Memory B cell (primary cell): ENCODE data around the gene ARHGAP1.

Experiments used
- ATAC-seq: fragments of 150-1000 bp; cut with Tn5 transposase; 2 replicates; pipeline ENCODE4 v1.10.0; 2021; ENCODE audit warnings: low read depth, mild to moderate bottlenecking, moderate library complexity
- DNase-seq, 2 donors: peaks; one replicate each; pipeline ENCODE4 v3.0.0; 2022; ENCODE audit warnings: low spot score in 2 of 2
- H3K27ac Mint-ChIP-seq: one replicate; pipeline ENCODE4 v1.8.0; 2022; ENCODE audit warnings: mild to moderate bottlenecking, moderate library complexity, mixed read lengths
- H3K27me3 Mint-ChIP-seq: one replicate; pipeline ENCODE4 v1.8.0; 2022; ENCODE audit warnings: mixed read lengths
- H3K36me3 Mint-ChIP-seq: one replicate; pipeline ENCODE4 v1.8.0; 2022; ENCODE audit warnings: mild to moderate bottlenecking, mixed read lengths
- H3K4me1 Mint-ChIP-seq: one replicate; pipeline ENCODE4 v1.8.0; 2022; ENCODE audit warnings: mixed read lengths
- H3K4me3 Mint-ChIP-seq: one replicate; pipeline ENCODE4 v1.8.0; 2022; ENCODE audit warnings: mild to moderate bottlenecking, moderate library complexity, mixed read lengths
- H3K9me3 Mint-ChIP-seq: one replicate; pipeline ENCODE4 v1.8.0; 2022; ENCODE audit warnings: mixed read lengths

Gene ARHGAP1

GRCh38 chr11:46666516-46666915 lies 33.9 kb downstream of the ARHGAP1 start:
- ATAC-seq (no peak), DNase-seq (no peak)
- Mint-ChIP-seq H3K27me3 (no peaks in the 10 kb centered on the region), H3K27ac (peak overlapping the region; percentile 73), H3K4me3 (no peak overlapping the region), H3K36me3 (peaks cover 39% of the 10 kb centered on the region), H3K4me1 (no peaks in the 10 kb centered on the region), H3K9me3 (no peaks in the 10 kb centered on the region)

DNA sequence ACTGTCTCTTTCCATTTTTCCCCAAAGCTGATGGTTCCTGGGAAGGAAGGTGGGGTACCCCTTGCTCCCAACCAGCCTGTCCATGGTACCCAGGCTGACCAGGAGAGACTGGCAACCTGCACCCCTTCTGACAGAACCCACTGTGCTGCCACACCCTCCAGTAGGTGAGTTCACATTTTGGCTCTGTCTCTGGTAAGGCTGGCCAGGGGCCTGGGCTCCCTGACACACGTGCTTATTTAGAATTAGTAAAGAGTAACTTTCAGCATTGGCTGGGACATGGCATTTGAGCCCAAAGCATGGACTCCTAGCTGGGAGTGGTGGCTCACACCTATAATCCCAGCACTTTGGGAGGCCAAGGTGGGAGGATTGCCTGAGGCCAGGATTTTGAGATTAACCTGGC lies 35.1 kb downstream of the ARHGAP1 start:
- Mint-ChIP-seq H3K36me3 (peaks cover 38% of the 10 kb centered on the region), H3K27me3 (no peaks in the 10 kb centered on the region), H3K4me1 (no peaks in the 10 kb centered on the region), H3K9me3 (no peaks in the 10 kb centered on the region), H3K4me3 (no peak overlapping the region), H3K27ac (no peak overlapping the region)
- DNase-seq: no peak
- ATAC-seq: no peak

- peaks cover 39% of the 10 kb centered on the region for H3K36me3 Mint-ChIP-seq
- H3K4me1 Mint-ChIP-seq: no peaks in the 10 kb centered on the region
- H3K27me3 Mint-ChIP-seq: no peaks in the 10 kb centered on the region
- H3K4me3 Mint-ChIP-seq: no peak overlapping the region
- no peak for ATAC-seq
- no peaks in the 10 kb centered on the region for H3K9me3 Mint-ChIP-seq
- H3K27ac Mint-ChIP-seq: no peak overlapping the region
- DNase-seq: no peak
Measured at GRCh38 chr11:46664612-46665011, 35.8 kb downstream of the ARHGAP1 start.

GRCh38 chr11:46663277-46663940 lies 37.0 kb downstream of the ARHGAP1 start:
- H3K27me3 Mint-ChIP-seq: no peaks in the 10 kb centered on the region
- no peak overlapping the region for H3K4me3 Mint-ChIP-seq
- H3K27ac Mint-ChIP-seq: no peak overlapping the region
- peaks cover 38% of the 10 kb centered on the region for H3K36me3 Mint-ChIP-seq
- no peaks in the 10 kb centered on the region for H3K4me1 Mint-ChIP-seq
- DNase-seq (no peak), ATAC-seq (no peak)
- no peaks in the 10 kb centered on the region for H3K9me3 Mint-ChIP-seq

DNA sequence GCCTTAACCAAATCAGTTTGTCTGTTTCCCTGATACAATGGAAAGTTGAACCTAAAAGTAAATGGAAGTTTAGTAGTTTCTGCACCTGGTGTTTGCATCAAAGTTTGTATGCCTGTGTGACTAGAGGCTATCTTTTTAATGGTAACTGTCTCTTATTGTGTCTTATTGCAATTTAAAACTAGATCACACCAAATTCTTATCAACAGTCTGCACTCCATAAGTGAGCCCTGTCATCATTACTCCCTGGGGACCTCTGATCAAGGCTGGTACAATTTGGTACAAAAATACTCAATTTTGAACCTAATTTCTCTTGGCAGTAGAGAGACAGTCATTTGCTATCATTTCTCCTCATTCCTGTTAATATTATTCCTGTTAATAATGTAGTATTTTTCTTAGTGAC lies 38.1 kb downstream of the ARHGAP1 start:
- no peak overlapping the region for H3K27ac Mint-ChIP-seq

GRCh38 chr11:46661836-46662235 lies 38.6 kb downstream of the ARHGAP1 start:
- Mint-ChIP-seq H3K27me3 (no peaks in the 10 kb centered on the region), H3K27ac (no peak overlapping the region), H3K9me3 (no peaks in the 10 kb centered on the region), H3K36me3 (peaks cover 34% of the 10 kb centered on the region), H3K4me1 (no peaks in the 10 kb centered on the region), H3K4me3 (no peak overlapping the region)
- DNase-seq: no peak
- no peak for ATAC-seq

More for the DNA sequence above, 38.1 kb downstream of the ARHGAP1 start:
- DNase-seq (no peak), ATAC-seq (no peak)
- Mint-ChIP-seq H3K36me3 (peaks cover 38% of the 10 kb centered on the region), H3K27me3 (no peaks in the 10 kb centered on the region), H3K4me3 (no peak overlapping the region), H3K9me3 (no peaks in the 10 kb centered on the region), H3K4me1 (no peaks in the 10 kb centered on the region)

DNA sequence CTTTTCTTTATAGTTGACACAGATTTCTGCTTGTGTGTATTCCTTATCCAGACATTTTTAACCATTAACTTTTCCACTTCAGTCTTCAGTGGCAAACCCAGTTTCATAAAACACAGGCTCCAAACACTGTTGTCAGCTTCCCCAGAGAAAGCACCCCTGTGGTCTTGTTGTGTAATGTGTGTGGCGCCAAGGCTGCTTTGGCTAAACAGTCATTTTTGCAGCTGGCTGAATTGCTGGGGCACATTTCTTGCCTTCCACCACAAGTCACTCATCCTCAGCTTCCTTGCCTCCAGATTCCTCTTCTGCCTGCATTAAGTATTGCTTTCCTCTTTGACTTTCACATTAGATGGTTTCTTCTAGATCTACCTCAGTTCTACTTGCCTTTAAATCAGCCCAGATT lies 40.5 kb downstream of the ARHGAP1 start:
- no peak overlapping the region for H3K4me3 Mint-ChIP-seq
- no peak overlapping the region for H3K27ac Mint-ChIP-seq
- DNase-seq (no peak), ATAC-seq (no peak)
- no peaks in the 10 kb centered on the region for H3K27me3 Mint-ChIP-seq
- no peaks in the 10 kb centered on the region for H3K9me3 Mint-ChIP-seq
- peaks cover 31% of the 10 kb centered on the region for H3K36me3 Mint-ChIP-seq
- no peaks in the 10 kb centered on the region for H3K4me1 Mint-ChIP-seq

GRCh38 chr11:46658259-46658658 lies 42.2 kb downstream of the ARHGAP1 start:
- Mint-ChIP-seq H3K4me3 (no peak overlapping the region), H3K27ac (no peak overlapping the region), H3K36me3 (peaks cover 22% of the 10 kb centered on the region), H3K27me3 (no peaks in the 10 kb centered on the region), H3K9me3 (no peaks in the 10 kb centered on the region), H3K4me1 (no peaks in the 10 kb centered on the region)
- ATAC-seq: no peak
- DNase-seq: no peak

DNA sequence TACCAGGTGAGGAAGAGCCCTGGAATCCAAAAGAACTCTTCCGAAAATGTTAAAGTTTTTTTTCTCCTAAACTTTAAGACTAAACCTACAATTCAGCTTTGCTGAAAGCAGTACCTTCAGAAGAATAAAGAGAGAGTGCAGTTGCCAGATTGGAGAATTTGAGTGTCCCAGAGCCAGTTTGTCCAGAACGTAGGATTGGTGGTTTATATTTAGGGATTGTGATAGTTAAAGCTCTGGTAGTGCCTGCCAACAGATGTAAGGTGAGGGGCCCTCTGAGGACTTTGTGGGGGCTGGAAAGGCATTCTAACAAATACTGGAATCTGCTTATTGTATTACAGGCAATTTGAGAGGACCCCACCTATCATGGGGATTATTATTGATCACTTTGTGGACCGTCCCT lies 43.2 kb downstream of the ARHGAP1 start:
- no peak overlapping the region for H3K4me3 Mint-ChIP-seq
- H3K27ac Mint-ChIP-seq: no peak overlapping the region
- H3K9me3 Mint-ChIP-seq: no peaks in the 10 kb centered on the region
- H3K4me1 Mint-ChIP-seq: no peaks in the 10 kb centered on the region
- ATAC-seq (no peak), DNase-seq (no peak)
- H3K36me3 Mint-ChIP-seq: peaks cover 20% of the 10 kb centered on the region
- H3K27me3 Mint-ChIP-seq: no peaks in the 10 kb centered on the region

- Mint-ChIP-seq H3K36me3 (peaks cover 23% of the 10 kb centered on the region), H3K9me3 (no peaks in the 10 kb centered on the region), H3K4me1 (no peaks in the 10 kb centered on the region), H3K27ac (no peak overlapping the region), H3K4me3 (no peak overlapping the region), H3K27me3 (no peaks in the 10 kb centered on the region)
- DNase-seq (no peak), ATAC-seq (no peak)
Measured at GRCh38 chr11:46655631-46656030, 44.8 kb downstream of the ARHGAP1 start.

DNA sequence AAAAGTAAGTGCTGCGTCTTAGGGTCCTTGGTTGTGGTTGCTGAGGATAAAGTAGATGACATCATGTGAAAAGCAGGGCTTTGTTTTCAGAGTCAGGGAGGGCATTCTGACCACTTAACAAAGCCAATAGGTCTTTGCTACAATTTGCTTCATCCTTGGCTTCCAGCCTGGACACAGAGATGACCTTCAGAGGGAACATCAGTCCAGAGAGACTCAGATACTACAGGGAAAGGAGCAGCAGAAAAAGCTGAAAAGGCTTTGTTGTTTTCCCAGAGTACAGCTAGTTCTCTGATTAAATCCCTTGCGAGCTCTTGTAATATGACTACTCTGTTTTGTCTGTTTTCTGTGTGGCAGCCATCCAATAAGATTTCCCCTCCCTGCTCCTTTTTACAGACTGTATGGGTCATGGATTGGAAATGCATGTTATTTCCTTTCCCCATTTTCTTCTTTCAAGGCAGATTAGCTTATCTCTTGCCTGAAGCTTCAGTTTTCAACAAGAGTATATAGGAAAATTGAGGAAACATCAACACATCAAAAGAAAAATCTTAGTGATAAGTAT lies 51.2 kb downstream of the ARHGAP1 start:
- no peak overlapping the region for H3K4me3 Mint-ChIP-seq
- no peak for ATAC-seq
- H3K9me3 Mint-ChIP-seq: no peaks in the 10 kb centered on the region
- no peak overlapping the region for H3K27ac Mint-ChIP-seq
- H3K36me3 Mint-ChIP-seq: peaks cover 15% of the 10 kb centered on the region
- no peaks in the 10 kb centered on the region for H3K27me3 Mint-ChIP-seq
- DNase-seq: no peak
- no peaks in the 10 kb centered on the region for H3K4me1 Mint-ChIP-seq

- H3K36me3 Mint-ChIP-seq: peaks cover 26% of the 10 kb centered on the region
- no peak overlapping the region for H3K4me3 Mint-ChIP-seq
- DNase-seq (no peak), ATAC-seq (no peak)
- no peaks in the 10 kb centered on the region for H3K27me3 Mint-ChIP-seq
- H3K9me3 Mint-ChIP-seq: peaks cover 2% of the 10 kb centered on the region
- no peak overlapping the region for H3K27ac Mint-ChIP-seq
- H3K4me1 Mint-ChIP-seq: no peaks in the 10 kb centered on the region
Measured at GRCh38 chr11:46643986-46644385, 56.4 kb downstream of the ARHGAP1 start.

- H3K4me1 Mint-ChIP-seq: peaks cover under 1% of the 10 kb centered on the region
- DNase-seq (no peak), ATAC-seq (no peak)
- H3K9me3 Mint-ChIP-seq: peaks cover 2% of the 10 kb centered on the region
- H3K4me3 Mint-ChIP-seq: no peak overlapping the region
- H3K27me3 Mint-ChIP-seq: no peaks in the 10 kb centered on the region
- H3K36me3 Mint-ChIP-seq: peaks cover 26% of the 10 kb centered on the region
- H3K27ac Mint-ChIP-seq: no peak overlapping the region
Measured at GRCh38 chr11:46643531-46643930, 56.9 kb downstream of the ARHGAP1 start.

DNA sequence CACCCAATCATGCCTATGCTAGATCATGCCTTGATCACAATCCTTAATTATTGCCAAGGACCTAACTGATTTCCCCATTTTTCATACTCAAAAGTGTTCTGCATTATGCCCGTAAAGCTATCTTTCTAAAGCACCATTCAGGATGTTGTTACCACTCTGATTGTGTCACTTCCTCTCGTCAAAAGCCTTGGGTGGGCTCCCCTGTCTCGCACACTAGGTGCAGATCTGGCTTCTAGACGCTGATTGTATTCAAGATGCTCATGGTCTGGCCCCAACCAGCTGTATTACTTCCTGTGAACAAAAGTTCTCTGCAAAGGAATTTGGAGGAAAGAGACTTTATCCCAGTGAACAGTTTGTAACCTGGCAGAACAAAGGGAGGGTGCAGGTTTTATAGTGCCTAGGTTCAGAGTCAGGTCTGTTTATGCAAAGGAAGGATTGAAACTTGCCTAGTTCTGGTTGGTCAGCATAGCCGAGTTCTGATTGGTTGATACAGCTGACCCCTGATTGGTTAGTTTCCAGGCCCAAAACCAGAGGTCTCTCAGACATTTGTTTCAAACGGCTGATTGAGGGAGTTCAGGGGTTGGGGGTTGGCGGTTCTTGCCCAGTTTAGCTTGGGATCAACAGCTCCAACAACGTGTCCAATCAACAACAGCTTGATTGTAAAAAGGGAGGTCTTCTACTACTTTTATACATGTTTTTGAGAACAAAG lies 57.6 kb downstream of the ARHGAP1 start:
- ATAC-seq (no peak), DNase-seq (no peak)
- no peaks in the 10 kb centered on the region for H3K27me3 Mint-ChIP-seq
- H3K4me3 Mint-ChIP-seq: no peak overlapping the region
- H3K4me1 Mint-ChIP-seq: peaks cover 3% of the 10 kb centered on the region
- H3K36me3 Mint-ChIP-seq: peaks cover 29% of the 10 kb centered on the region
- H3K27ac Mint-ChIP-seq: no peak overlapping the region
- H3K9me3 Mint-ChIP-seq: peaks cover 2% of the 10 kb centered on the region
